ENCODE results near the gene CHMP6. TPM values are rescaled to one million over a fixed set of nuclear protein-coding genes. Genes with fewer than 3 reads are reported as not detected.

The CHMP6 gene
- polyA plus RNA-seq, 3 donors, result 20.3 to 44.8 (median 44.1) TPM

- no peak overlapping the region for H3K9ac ChIP-seq (ENCODE audit: insufficient read depth, low read length, poor library complexity, severe bottlenecking)
- no peaks in the 10 kb centered on the region for H3K9me3 Mint-ChIP-seq
- no peaks in the 10 kb centered on the region for H3K4me1 ChIP-seq (ENCODE audit: control insufficient read depth in 1 of 2, insufficient read depth in 2 of 2, low read length in 2 of 2)
- no peaks in the 10 kb centered on the region for H3K27me3 Mint-ChIP-seq (ENCODE audit: low read depth in 3 of 3)
- no peaks in the 10 kb centered on the region for H3K79me2 ChIP-seq (ENCODE audit: insufficient read depth, low read length)
- H3K9me3 ChIP-seq (replicated peaks in 1 of 2; ENCODE audit: control insufficient read depth in 1 of 2, insufficient read depth in 1 of 2, low read length in 2 of 2), result no peaks in the 10 kb centered on the region
- no peak overlapping the region for H3K27ac Mint-ChIP-seq
- H3K4me3 Mint-ChIP-seq, result no peak overlapping the region
- intact Hi-C loops (cut with micrococcal nuclease), result no loop called here
- H3K4me2 ChIP-seq (replicated peaks; ENCODE audit: extremely low read depth, low read length, poor library complexity, severe bottlenecking), result no peak overlapping the region
- H3K4me3 ChIP-seq (replicated peaks in 1 of 3; ENCODE audit: low read depth in 2 of 3, low read length in 3 of 3), result no peak overlapping the region
- 98% methylated on average over 27 of the region's 31 CpGs for WGBS (ENCODE audit: insufficient coverage)
- no peaks in the 10 kb centered on the region for H3K27me3 ChIP-seq (ENCODE audit: control insufficient read depth in 2 of 2, insufficient read depth in 2 of 2, low read length in 2 of 2)
- H3K27ac ChIP-seq (ENCODE audit: low read depth in 1 of 2, low read length in 2 of 2), result no peak overlapping the region
- no peak for DNase-seq
- H2AFZ ChIP-seq (ENCODE audit: insufficient read depth, low read depth, low read length, poor library complexity, severe bottlenecking), result no peak overlapping the region
- peaks cover 14 to 27% of the 10 kb centered on the region in 2 donors for H3K36me3 Mint-ChIP-seq
- H3K36me3 ChIP-seq (replicated peaks in 1 of 2; ENCODE audit: control insufficient read depth in 1 of 2, insufficient read depth in 2 of 2, low read length in 2 of 2), result peaks cover 0 to 7% of the 10 kb centered on the region in 2 donors
- no peaks in the 10 kb centered on the region for H3K4me1 Mint-ChIP-seq
- no peaks in the 10 kb centered on the region for H4K20me1 ChIP-seq (ENCODE audit: insufficient read depth, low read length)
- no peak for TF ChIP-seq CTCF (IDR thresholded peaks at IDR 0.05)
Measured at GRCh38 chr17:80960797-80961452, 30.7 kb upstream of the CHMP6 start.

- H3K27me3 ChIP-seq (ENCODE audit: control insufficient read depth in 2 of 2, insufficient read depth in 2 of 2, low read length in 2 of 2), result no peaks in the 10 kb centered on the region
- no peak overlapping the region for H2AFZ ChIP-seq (ENCODE audit: insufficient read depth, low read depth, low read length, poor library complexity, severe bottlenecking)
- H3K9ac ChIP-seq (ENCODE audit: insufficient read depth, low read length, poor library complexity, severe bottlenecking), result no peak overlapping the region
- H3K4me3 ChIP-seq (replicated peaks in 1 of 3; ENCODE audit: low read depth in 2 of 3, low read length in 3 of 3), result no peak overlapping the region
- Mint-ChIP-seq H3K36me3 (peaks cover 14 to 31% of the 10 kb centered on the region in 2 donors), H3K27me3 (ENCODE audit: low read depth in 3 of 3) (no peaks in the 10 kb centered on the region), H3K4me1 (no peaks in the 10 kb centered on the region), H3K4me3 (no peak overlapping the region), H3K27ac (no peak overlapping the region), H3K9me3 (no peaks in the 10 kb centered on the region)
- no peak for TF ChIP-seq CTCF (IDR thresholded peaks at IDR 0.05)
- DNase-seq, result no peak
- H4K20me1 ChIP-seq (ENCODE audit: insufficient read depth, low read length), result no peaks in the 10 kb centered on the region
- H3K4me1 ChIP-seq (ENCODE audit: control insufficient read depth in 1 of 2, insufficient read depth in 2 of 2, low read length in 2 of 2), result no peaks in the 10 kb centered on the region
- no peak overlapping the region for H3K4me2 ChIP-seq (replicated peaks; ENCODE audit: extremely low read depth, low read length, poor library complexity, severe bottlenecking)
- H3K27ac ChIP-seq (ENCODE audit: low read depth in 1 of 2, low read length in 2 of 2), result no peak overlapping the region
- intact Hi-C loops (cut with micrococcal nuclease), result no loop called here
- no peaks in the 10 kb centered on the region for H3K79me2 ChIP-seq (ENCODE audit: insufficient read depth, low read length)
- 97% methylated on average over 15 of the region's 21 CpGs for WGBS (ENCODE audit: insufficient coverage)
- peaks cover 0 to 7% of the 10 kb centered on the region in 2 donors for H3K36me3 ChIP-seq (replicated peaks in 1 of 2; ENCODE audit: control insufficient read depth in 1 of 2, insufficient read depth in 2 of 2, low read length in 2 of 2)
- no peaks in the 10 kb centered on the region for H3K9me3 ChIP-seq (replicated peaks in 1 of 2; ENCODE audit: control insufficient read depth in 1 of 2, insufficient read depth in 1 of 2, low read length in 2 of 2)
Measured at GRCh38 chr17:80961541-80962330, 29.9 kb upstream of the CHMP6 start.

All from CD14-positive monocyte (primary cell).